ENCODE results near the gene DNPH1.

GRCh38 chr6:43188426-43188825 lies 40.9 kb downstream of the DNPH1 start:
- TF ChIP-seq FOXM1 (IDR thresholded peaks at IDR 0.05; ENCODE audit: borderline replicate concordance, low read depth) (no peak), TEAD4 (IDR thresholded peaks at IDR 0.05) (no peak), TAF1 (IDR thresholded peaks at IDR 0.05; ENCODE audit: low read depth) (no peak), EP300 (IDR thresholded peaks at IDR 0.05; ENCODE audit: borderline replicate concordance) (no peak), EGR1 (IDR thresholded peaks at IDR 0.05) (no peak), MAX (IDR thresholded peaks at IDR 0.05) (no peak), NFIC (IDR thresholded peaks at IDR 0.05) (no peak)
